ENCODE measurements around the gene ARL15. TPM values are rescaled to one million over a fixed set of nuclear protein-coding genes. Genes with fewer than 3 reads are reported as not detected.

Gene ARL15
- total and polyA plus RNA-seq, 9 of the 15 experiments (the other 6 are each of a cell fraction or from before 2014, with no cell fraction given): 18.5 to 80.4 (median 57.0) TPM

- no peak for TF ChIP-seq ZKSCAN3 (CRISPR knock-in tag; IDR thresholded peaks at IDR 0.05)
- TF ChIP-seq POLR2G (IDR thresholded peaks at IDR 0.05; ENCODE audit: low read depth, low read length): peak; percentile 75
- TF ChIP-seq HMG20B (CRISPR knock-in tag; IDR thresholded peaks at IDR 0.05): no peak
- no peak for TF ChIP-seq CREBBP (IDR thresholded peaks at IDR 0.05; ENCODE audit: low read depth, low read length)
- TF ChIP-seq SMAD3 (CRISPR knock-in tag; conservative IDR thresholded peaks at IDR 0.05): no peak
- no peak for TF ChIP-seq EWSR1 (IDR thresholded peaks at IDR 0.05; ENCODE audit: borderline replicate concordance, low read depth, partially characterized antibody)
- TF ChIP-seq SAP30 (IDR thresholded peaks at IDR 0.05; ENCODE audit: borderline replicate concordance, insufficient read depth, low read depth, low read length, poor library complexity, severe bottlenecking): peak; percentile 61
- no peak for TF ChIP-seq SMARCA5 (IDR thresholded peaks at IDR 0.05)
- no peak for TF ChIP-seq HNRNPH1 (optimal IDR thresholded peaks at IDR 0.05; ENCODE audit: low read depth, low read length)
- TF ChIP-seq THRAP3 (IDR thresholded peaks at IDR 0.05; ENCODE audit: borderline replicate concordance): peak; percentile 32; the same call in 1 of the 2 replicates
- no peak for TF ChIP-seq THAP7 (CRISPR knock-in tag; IDR thresholded peaks at IDR 0.05)
- TF ChIP-seq ZKSCAN8 (CRISPR knock-in tag; IDR thresholded peaks at IDR 0.05): no peak
- TF ChIP-seq DACH1 (IDR thresholded peaks at IDR 0.05; ENCODE audit: partially characterized antibody): peak; percentile 65
- no peak for TF ChIP-seq FOS (IDR thresholded peaks at IDR 0.05; ENCODE audit: extremely low read depth, insufficient read length)
- peak; percentile 81 for TF ChIP-seq TAF1 (IDR thresholded peaks at IDR 0.05; ENCODE audit: control insufficient read depth, extremely low read depth, insufficient read depth, low read length, severe bottlenecking)
- no peak for TF ChIP-seq RBM25 (IDR thresholded peaks at IDR 0.05; ENCODE audit: low read depth, low read length, severe bottlenecking)
- peak; percentile 95 for TF ChIP-seq SUPT5H (IDR thresholded peaks at IDR 0.05)
- TF ChIP-seq KDM1A (IDR thresholded peaks at IDR 0.05): 0 out of 4 replicates have a peak, but pooled peaks of 1 of the 2 experiments have one; percentile 20
- no peak for TF ChIP-seq MCM5 (IDR thresholded peaks at IDR 0.05; ENCODE audit: low read depth)
- no peak for TF ChIP-seq MED1 (CRISPR knock-in tag; IDR thresholded peaks at IDR 0.05; ENCODE audit: borderline replicate concordance)
- TF ChIP-seq SMAD1 (IDR thresholded peaks at IDR 0.05; ENCODE audit: low read depth, low read length, partially characterized antibody): peak; percentile 58
- TF ChIP-seq CREB5 (CRISPR knock-in tag; IDR thresholded peaks at IDR 0.05): no peak
- TF ChIP-seq KLF10 (CRISPR knock-in tag; IDR thresholded peaks at IDR 0.05): no peak
- TF ChIP-seq NR4A1 (CRISPR knock-in tag; IDR thresholded peaks at IDR 0.05): no peak
- no peak for TF ChIP-seq NR4A1 (tag; IDR thresholded peaks at IDR 0.05)
- peak; percentile 82 for TF ChIP-seq TAF9B (IDR thresholded peaks at IDR 0.05; ENCODE audit: partially characterized antibody)
- 0 out of 2 replicates have a peak, but pooled peaks have one; percentile 15 for TF ChIP-seq RFX7 (CRISPR knock-in tag; IDR thresholded peaks at IDR 0.05)
- peak; percentile 62 for TF ChIP-seq NCOR1 (IDR thresholded peaks at IDR 0.05)
- no peak for TF ChIP-seq RBM22 (IDR thresholded peaks at IDR 0.05; ENCODE audit: low read depth, low read length, poor library complexity, severe bottlenecking)
These were observed 3.2 kb upstream of the ARL15 start (continued) for GRCh38 chr5:54313311-54314270.

Data from K562 (cell line).